Limb (tissue), 2 donors: ENCODE measurements around the gene PTGDS.

Source experiments
- DNase-seq, 2 donors: peaks; one replicate each; pipeline ENCODE4 v3.0.0-alpha.2; 2016; ENCODE audit errors: extremely low spot score in 2 of 2

The PTGDS gene

GRCh38 chr9:136973618-136974617, 3.4 kb upstream of the PTGDS start:
- no peak for DNase-seq

DNA sequence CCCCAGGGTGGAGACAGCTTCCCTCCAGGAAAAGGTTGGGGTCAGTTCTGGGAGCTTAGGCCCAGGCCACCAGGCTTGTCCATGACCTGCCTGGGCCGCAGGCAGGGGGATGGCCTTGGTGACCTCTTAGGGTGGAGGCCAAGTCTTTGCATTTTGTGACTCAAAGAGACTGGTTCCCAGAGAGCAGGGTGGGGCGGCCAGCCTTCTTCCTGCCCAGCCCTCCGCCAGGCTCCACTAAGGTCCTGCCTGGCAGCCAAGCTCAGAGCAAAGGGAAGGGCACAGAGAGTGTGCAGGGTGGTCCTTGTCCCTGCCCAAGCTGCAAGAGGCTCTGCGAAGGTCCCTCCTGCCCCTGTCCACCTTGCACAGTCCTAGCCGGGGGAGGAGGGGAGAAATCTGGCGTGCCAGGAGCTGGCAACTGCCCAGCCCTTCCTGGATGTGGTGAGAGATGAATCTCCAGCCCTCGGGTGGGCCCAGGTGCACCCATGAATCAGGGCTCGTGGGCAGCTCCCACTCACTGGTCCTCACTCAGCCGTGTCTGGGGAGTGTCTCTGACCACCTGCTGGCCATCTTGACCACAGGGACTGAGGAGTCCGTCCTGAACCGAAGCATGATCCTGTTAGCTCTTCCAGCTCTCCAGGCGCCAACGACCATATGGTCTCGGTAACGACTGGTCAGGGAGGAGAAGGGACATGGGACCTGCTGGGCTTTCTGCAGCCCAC, 2.3 kb upstream of the PTGDS start:
- DNase-seq: no peak

DNA sequence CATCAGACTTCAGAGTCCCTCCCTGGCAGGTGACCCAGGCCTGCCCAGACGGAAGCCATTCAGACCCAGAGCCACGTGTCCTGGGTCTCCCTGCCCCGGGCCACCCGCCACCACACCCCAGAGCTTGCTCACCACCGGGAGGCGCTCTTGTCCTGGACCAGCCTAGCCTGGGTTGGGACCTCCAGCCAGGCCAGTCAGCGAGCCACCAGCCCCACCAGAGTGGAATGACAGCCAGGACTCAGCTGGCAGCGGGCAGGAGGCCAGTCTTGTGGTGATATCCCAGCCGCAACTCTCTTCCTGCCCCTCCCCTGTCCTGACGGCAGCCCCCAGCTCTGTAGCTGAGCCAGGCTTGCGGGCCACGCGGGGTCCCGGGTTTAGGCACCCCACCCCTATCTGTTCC, 1.7 kb upstream of the PTGDS start:
- DNase-seq: no peak

DNA sequence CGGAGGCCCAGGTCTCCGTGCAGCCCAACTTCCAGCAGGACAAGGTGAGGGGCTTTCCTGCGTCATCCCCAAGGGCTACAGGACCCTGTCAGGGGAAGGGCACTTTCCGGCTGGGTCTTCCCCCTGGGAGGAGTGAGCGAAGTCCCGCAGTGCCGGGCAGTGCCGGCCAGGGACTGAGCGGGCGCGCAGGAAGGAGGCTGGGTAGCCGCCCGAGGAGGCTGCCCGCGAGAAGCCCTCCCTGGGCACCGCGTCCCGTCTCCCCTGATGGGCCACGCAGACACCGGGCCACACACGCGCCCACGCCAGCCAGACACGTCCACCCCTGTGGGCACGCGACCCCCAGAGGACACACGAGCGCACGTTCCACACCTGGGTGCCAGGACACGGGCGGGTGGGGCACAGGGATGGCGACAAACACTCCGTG, 357 bp downstream of the PTGDS start:
- DNase-seq: no peak

- peak in 1 of 2 donors; percentile 78 for DNase-seq
Observed at GRCh38 chr9:136978073-136978864, 965 bp downstream of the PTGDS start.

DNA sequence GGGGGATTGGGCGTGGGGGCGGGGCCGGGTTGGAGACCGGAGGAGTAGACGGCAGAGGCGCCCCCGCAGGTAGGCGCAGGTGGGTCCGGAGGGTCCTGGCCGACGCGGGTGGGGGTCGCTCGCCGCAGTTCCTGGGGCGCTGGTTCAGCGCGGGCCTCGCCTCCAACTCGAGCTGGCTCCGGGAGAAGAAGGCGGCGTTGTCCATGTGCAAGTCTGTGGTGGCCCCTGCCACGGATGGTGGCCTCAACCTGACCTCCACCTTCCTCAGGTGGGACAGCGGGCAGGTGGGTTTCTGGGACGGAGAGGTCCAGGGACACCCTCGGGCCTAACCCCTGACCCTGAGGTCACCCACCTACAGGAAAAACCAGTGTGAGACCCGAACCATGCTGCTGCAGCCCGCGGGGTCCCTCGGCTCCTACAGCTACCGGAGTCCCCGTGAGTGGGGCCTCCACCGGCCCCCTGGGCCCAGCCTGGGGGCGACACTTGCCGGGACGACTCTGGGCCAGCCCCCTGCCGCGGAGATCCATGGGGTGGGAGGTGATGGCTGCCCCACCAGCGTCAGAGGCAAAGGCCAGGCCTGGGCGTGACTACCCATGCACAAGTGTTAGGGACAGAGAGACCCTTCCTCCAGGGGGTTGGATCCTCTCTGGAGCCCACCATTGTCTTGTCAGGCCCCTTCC, 1.7 kb downstream of the PTGDS start:
- DNase-seq: no peak

GRCh38 chr9:136979769-136980587, 2.7 kb downstream of the PTGDS start:
- DNase-seq: no peak

GRCh38 chr9:136980669-136981478, 3.6 kb downstream of the PTGDS start:
- DNase-seq: no peak

GRCh38 chr9:136981588-136982231, 4.4 kb downstream of the PTGDS start:
- DNase-seq: no peak

GRCh38 chr9:136982232-136983051, 5.1 kb downstream of the PTGDS start, which contains the start of gene LCNL1:
TSS of gene LCNL1 (plus strand) at chr9:136982993. CDS start at chr9:136983587, 594 bp downstream.
- DNase-seq: no peak

GRCh38 chr9:136983167-136983566, 5.9 kb downstream of the PTGDS start:
- DNase-seq: no peak

DNA sequence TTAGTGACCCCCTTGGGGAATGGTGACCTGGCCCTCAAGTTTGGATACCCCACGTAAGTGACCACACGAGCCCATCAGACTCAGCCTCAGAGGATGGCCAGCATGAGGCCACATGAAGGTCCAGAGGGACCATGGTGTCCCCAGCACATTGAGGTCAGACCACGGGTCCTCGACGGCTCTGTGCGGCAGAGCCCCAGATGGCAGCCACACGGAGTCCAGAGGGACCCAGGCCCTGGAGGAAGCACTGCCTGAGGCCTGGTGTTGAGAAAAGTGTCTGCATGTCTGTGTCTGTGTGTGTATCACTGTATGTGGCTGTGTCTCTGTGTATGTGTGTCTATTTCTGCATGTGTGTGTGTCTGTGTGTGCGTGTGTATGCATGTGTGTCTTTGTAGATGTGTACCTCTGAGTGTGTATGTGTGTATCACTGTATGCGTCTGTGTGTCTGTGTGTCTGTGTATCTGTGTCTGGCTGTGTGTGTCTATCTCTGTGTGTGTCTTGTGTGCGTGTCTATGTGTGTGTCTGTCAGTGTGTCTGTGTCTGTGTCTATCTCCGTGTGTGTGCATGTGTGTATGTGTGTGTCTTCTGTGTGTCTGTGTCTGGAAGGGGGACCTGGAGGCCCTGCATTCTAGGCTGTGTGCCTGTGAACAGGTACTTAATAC, 6.5 kb downstream of the PTGDS start:
- no peak for DNase-seq

DNA sequence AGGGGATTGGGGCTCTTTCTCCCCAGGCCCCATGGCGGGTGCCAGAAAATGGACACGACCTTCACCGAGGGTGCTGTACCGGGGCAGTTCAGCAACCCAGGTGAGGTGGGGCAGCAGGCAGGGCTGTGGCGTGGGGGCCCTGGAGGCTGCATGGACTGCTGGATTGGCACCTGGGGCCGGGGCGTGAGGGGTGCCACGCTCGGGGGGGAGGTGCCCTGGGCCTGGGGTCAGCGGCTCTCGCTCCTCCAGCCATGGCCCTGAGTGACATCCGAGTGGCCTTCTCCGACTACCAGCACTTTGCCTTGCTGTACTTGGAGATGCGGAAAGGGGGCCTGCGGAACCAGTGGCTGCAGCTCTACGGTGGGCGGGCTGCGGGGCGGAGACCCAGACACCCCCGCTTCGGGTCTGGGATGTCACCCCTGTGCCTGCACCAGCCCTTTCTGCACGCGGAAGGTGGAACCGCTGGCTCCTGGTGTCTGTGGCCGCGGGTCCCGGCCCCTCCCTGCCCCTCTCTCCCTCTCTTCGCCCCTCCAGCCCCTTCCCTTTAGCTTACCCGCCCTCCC, 7.2 kb downstream of the PTGDS start:
- DNase-seq: no peak

GRCh38 chr9:136985027-136985602, 7.8 kb downstream of the PTGDS start:
- no peak for DNase-seq

GRCh38 chr9:136985853-136986252, 8.5 kb downstream of the PTGDS start:
- DNase-seq: no peak

- DNase-seq: no peak
Observed at GRCh38 chr9:136988872-136989271, 11.6 kb downstream of the PTGDS start.
